Limb (tissue), 2 donors: Measurements from ENCODE around the gene GNG14.
"Not testable (repeated sequence)": the region's sequence is repeated elsewhere in the genome, so short reads cannot be mapped to it uniquely, and the experiment has no call there.

Source experiments
- DNase-seq, 2 donors: peaks; one replicate each; pipeline ENCODE4 v3.0.0-alpha.2; 2016; ENCODE audit errors: extremely low spot score in 2 of 2

The GNG14 gene

DNA sequence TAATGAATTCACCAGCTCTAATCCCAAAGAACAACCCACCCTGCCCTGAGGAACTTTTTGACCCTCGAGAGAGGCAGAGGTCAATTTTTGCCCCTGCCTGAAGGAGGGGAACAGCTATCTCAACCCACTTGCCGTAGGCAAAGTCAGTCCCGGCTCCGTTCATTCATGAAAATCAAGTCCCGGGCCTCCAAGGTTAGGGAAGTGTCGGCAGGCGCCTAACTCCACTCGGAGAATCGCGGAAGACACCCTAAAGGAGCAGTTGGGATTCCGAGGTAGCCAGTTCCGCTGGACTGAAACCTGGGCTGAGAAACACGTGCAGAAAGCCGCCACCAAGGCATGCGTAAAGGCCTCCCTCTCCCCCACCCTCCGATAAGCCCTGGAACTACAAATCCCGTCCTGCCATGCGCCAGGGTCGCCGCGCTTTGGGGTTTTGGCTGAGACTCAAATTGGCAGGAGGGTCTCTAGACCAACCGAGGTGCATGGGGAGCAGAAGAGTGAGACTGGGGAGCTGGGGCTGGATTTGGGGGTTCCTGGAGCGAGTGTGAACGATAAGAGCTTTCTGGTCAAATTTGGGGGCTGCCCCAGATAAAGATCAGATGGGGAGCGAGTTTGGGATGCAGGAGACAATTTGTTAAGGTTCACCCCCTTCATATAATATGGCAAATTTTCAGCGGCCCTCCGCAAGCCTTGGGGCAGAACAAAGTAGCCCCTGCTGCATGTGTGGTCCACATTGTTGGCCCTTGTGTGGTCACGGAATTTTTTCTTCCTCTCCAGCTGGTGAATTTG is 36.0 kb downstream of the GNG14 start, which contains the start of gene TNPO2:
TNPO2 (minus strand) TSS at position 292 of the 786 bp plus-strand sequence. CDS start 2,955 bp downstream, outside the sequence.
- DNase-seq: peak; percentile 66 to 84

DNA sequence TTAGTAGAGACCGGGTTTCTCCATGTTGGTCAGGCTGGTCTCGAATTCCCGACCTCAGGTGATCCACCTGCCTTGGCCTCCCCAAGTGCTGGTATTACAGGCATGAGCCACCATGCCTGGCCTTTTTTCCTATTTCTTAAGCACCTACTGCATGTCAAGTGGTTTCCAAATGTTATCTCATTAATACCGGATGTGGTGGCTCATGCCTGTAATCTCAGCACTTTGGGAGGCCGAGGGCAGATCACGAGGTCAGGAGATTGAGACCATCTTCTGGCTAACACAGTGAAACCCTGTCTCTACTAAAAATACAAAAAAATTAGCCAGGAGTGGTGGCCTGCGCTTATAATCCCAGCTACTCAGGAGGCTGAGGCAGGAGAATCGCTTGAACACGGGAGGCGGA is 37.8 kb downstream of the GNG14 start:
- not testable (repeated sequence) for DNase-seq

DNA sequence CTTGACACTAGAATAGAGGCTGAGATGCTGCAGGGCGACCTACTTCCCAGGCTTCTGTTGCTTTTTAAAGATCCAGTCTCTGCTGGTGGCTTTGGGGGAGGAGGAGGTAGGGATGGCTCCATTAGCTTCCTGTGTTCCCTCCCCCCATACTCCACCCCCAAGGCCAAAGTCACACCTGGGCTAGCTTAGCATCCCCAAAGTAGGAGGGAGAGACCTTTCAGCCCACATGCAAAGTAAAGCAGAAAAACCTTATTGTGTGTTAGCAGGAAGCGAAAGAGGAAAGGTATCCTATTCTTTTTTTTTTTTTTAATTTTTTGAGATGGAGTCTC is 39.2 kb downstream of the GNG14 start:
- no peak for DNase-seq

- DNase-seq: no peak
Measured at GRCh38 chr19:12727745-12728433, 40.1 kb downstream of the GNG14 start.

DNA sequence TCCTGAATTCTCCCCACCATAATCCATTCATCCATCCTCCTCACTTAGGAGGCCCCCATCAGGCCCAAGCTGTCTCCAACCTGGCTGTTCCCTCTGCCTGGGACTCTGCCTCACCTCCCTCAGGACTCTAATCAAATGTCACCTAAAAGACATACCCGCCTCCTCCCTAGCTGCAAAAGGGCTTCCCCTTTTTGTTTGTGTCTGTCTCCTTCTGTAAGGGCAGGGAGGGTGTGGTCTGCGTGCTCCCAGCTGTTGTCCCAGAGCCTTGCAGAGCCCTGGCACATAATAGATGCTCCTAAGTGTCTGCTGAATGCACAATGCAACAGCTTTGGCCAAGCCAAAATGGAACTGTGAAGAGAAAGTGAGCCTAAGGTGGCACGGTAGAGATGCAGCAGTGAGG is 42.3 kb downstream of the GNG14 start:
- DNase-seq: no peak

GRCh38 chr19:12731337-12731736 is 43.5 kb downstream of the GNG14 start:
- DNase-seq: no peak

- no peak for DNase-seq
Measured at GRCh38 chr19:12733369-12734214, 45.8 kb downstream of the GNG14 start.

DNA sequence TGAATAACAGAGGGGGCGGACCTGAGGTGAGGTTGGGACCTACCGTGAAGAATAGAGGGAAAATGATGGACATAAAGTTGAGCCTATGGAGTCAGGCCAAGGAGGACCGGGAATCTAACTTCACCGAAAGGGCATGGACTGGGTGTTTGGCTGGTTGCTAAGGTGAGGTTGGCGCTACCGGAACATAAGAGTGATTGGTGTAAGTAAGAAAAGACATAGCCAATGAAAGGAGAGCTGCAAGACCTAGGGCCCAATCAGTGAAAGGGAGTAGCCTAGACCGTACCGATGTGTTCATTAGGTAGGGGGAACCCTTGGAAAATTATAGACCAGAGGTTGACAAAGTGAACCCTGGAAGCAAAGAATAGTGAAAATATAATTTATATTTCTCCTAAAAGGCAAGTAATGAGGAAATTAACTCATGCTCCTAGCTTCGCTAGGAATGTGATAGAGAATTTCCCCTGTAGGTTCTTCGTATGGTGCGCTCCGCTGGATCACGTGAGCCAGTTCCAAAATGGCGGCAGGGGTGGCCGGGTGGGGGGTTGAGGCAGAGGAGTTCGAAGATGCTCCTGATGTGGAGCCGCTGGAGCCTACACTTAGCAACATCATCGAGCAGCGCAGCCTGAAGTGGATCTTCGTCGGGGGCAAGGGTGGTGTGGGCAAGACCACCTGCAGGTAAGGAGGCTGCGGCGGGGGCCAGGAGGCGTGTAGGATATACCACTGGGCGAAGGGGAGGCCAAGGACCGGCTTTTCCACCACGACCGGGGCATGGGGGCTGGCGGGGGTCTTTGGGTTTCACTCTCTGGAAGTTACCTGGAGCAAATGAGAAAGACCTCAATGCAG is 49.4 kb downstream of the GNG14 start, which contains the start of gene GET3:
GET3 (plus strand) TSS at position 503 of the 840 bp plus-strand sequence; CDS start at position 512, 9 bp downstream.
- peak; percentile 89 to 99 for DNase-seq

GRCh38 chr19:12737835-12738351 is 50.1 kb downstream of the GNG14 start:
- no peak for DNase-seq
